ENCODE measurements around the gene SLC6A3. TPM values are rescaled to one million over a fixed set of nuclear protein-coding genes. Genes with fewer than 3 reads are reported as not detected.

Gene SLC6A3
- total and polyA plus RNA-seq, 5 donors from 2014 or later = 0.27 TPM; not detected in 4

DNA sequence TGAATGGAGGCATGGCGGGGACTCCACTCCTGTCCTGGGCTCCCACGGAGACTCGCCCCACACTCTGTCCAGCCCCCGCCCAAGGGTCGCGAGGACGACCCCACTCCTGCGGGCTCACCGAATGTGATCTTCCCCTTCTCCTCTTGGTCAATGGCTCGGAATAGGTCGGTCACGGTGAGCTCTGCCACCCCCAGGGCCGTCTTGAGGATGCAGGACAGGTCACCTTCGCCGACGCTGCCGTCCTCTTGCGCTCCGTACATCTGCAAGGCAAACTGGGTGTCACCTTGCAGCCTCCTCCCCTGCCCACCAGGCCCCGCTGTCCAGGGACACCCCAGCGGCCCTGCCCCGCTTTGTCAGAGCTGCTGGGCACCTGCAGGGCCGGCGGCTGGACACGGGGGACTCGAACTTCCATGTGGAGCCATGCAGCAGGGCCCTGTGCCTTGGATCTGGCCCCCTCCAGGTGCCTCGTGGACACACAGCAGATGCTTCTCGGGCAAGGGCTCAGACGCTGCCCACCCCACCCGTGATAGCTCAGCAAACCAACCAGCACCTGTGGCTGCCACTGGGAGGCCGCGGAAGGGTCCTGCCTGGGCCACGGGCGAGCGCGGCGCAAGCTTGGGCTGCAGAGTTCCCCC lies 21.5 kb upstream of the SLC6A3 start:
- no peak overlapping the region for H3K27ac ChIP-seq (ENCODE audit: insufficient read depth, low read length, poor library complexity, severe bottlenecking)
- Mint-ChIP-seq H3K36me3 (peaks cover 11% of the 10 kb centered on the region), H3K4me3 (no peak overlapping the region), H3K9me3 (peaks cover 0 to 3% (median 0%) of the 10 kb centered on the region in 7 donors), H3K27ac (no peak overlapping the region), H3K27me3 (no peaks in the 10 kb centered on the region), H3K4me1 (no peaks in the 10 kb centered on the region)
- H3K4me3 ChIP-seq (ENCODE audit: low read depth, low read length) = no peak overlapping the region
- DNase-seq (no peak), ATAC-seq (ENCODE audit: low read depth in 2 of 2) (no peak)
- no peaks in the 10 kb centered on the region for H3K27me3 ChIP-seq (ENCODE audit: control insufficient read depth, insufficient read depth, low read length)
- H3K9me3 ChIP-seq (ENCODE audit: control insufficient read depth in 2 of 2, low read length in 2 of 2) = no peaks in the 10 kb centered on the region
- peaks cover 20% of the 10 kb centered on the region for H3K36me3 ChIP-seq (ENCODE audit: control insufficient read depth, insufficient read depth, low read length)
- no peaks in the 10 kb centered on the region for H3K4me1 ChIP-seq (ENCODE audit: control insufficient read depth, insufficient read depth, low read length, poor library complexity, severe bottlenecking)

DNA sequence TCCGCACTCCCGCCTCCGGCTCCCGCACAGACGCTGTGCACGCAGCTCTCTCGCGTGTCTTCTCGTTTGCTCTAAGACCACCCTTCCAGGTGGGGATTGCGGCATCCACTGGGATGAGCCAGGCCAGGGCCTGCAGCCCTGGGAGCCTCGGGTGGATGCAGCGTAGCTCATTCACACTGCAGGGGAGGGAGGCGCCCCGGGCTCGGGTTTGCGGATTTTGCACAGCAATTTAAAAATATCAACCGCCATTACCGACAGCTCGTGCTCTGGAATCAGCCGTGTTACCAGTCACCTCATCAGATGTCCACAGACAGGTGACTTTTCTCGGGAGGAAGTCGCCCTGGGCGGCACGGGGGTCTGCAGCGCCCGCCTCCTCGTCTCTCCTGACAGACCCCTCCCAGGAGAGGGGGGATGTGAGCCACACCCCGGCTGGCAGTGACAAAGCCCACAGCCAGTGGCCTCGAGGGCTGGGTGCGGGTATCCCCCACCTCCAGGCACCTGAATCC lies 20.8 kb upstream of the SLC6A3 start:
- DNase-seq (no peak), ATAC-seq (ENCODE audit: low read depth in 2 of 2) (no peak)
- Mint-ChIP-seq H3K4me1 (no peaks in the 10 kb centered on the region), H3K36me3 (peaks cover 13% of the 10 kb centered on the region), H3K27ac (peak overlapping the region in 1 of 3 donors; percentile 82), H3K27me3 (no peaks in the 10 kb centered on the region), H3K4me3 (no peak overlapping the region), H3K9me3 (peaks cover 0 to 3% (median 0%) of the 10 kb centered on the region in 7 donors)
- Histone ChIP-seq H3K4me3 (ENCODE audit: low read depth, low read length) (no peak overlapping the region), H3K36me3 (ENCODE audit: control insufficient read depth, insufficient read depth, low read length) (peaks cover 27% of the 10 kb centered on the region), H3K4me1 (ENCODE audit: control insufficient read depth, insufficient read depth, low read length, poor library complexity, severe bottlenecking) (no peaks in the 10 kb centered on the region), H3K27me3 (ENCODE audit: control insufficient read depth, insufficient read depth, low read length) (no peaks in the 10 kb centered on the region), H3K9me3 (ENCODE audit: control insufficient read depth in 2 of 2, low read length in 2 of 2) (no peaks in the 10 kb centered on the region), H3K27ac (ENCODE audit: insufficient read depth, low read length, poor library complexity, severe bottlenecking) (no peak overlapping the region)

DNA sequence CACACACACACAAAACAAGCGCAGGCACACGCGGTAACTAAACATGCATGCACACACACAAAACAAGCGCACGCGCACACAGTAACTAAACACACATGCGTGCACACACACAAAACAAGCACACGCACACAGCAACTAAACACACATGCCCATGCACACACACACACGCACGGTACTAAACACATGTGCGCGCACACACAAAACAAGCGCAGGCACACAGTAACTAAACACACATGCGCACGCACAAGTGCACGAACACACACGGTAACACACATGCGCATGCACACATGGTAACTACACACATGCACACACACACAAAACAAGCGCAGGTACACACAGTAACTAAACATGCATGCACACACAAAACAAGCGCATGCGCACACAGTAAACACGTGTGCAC lies 19.9 kb upstream of the SLC6A3 start:
- no peaks in the 10 kb centered on the region for H3K27me3 Mint-ChIP-seq
- ATAC-seq (ENCODE audit: low read depth in 2 of 2) = no peak
- H3K4me1 Mint-ChIP-seq = no peaks in the 10 kb centered on the region
- peaks cover 30% of the 10 kb centered on the region for H3K36me3 ChIP-seq (ENCODE audit: control insufficient read depth, insufficient read depth, low read length)
- no peaks in the 10 kb centered on the region for H3K27me3 ChIP-seq (ENCODE audit: control insufficient read depth, insufficient read depth, low read length)
- H3K4me1 ChIP-seq (ENCODE audit: control insufficient read depth, insufficient read depth, low read length, poor library complexity, severe bottlenecking) = no peaks in the 10 kb centered on the region
- peaks cover 18% of the 10 kb centered on the region for H3K36me3 Mint-ChIP-seq
- no peak overlapping the region for H3K4me3 Mint-ChIP-seq
- DNase-seq = no peak
- H3K9me3 ChIP-seq (ENCODE audit: control insufficient read depth in 2 of 2, low read length in 2 of 2) = no peaks in the 10 kb centered on the region
- H3K27ac ChIP-seq (ENCODE audit: insufficient read depth, low read length, poor library complexity, severe bottlenecking) = no peak overlapping the region
- no peak overlapping the region for H3K4me3 ChIP-seq (ENCODE audit: low read depth, low read length)
- H3K27ac Mint-ChIP-seq = no peak overlapping the region
- peaks cover 0 to 3% (median 0%) of the 10 kb centered on the region in 7 donors for H3K9me3 Mint-ChIP-seq

DNA sequence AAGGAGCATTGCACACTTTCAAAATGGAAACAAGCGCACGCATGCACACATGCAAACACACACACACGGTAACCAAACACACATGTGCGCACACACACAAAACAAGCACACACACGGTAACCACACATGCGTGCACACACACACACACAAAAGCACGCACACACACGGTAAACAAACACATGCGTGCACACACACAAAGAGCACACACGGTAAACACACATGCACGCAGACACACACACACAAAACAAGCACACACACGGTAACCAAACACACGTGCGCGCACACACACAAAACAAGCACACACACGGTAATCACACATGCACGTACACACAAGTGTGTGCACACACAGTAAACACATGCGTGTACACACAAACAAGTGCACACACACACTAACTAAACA lies 19.3 kb upstream of the SLC6A3 start:
- no peaks in the 10 kb centered on the region for H3K4me1 Mint-ChIP-seq
- H3K27ac Mint-ChIP-seq = no peak overlapping the region
- H3K36me3 Mint-ChIP-seq = peaks cover 18% of the 10 kb centered on the region
- H3K4me3 Mint-ChIP-seq = no peak overlapping the region
- no peak overlapping the region for H3K27ac ChIP-seq (ENCODE audit: insufficient read depth, low read length, poor library complexity, severe bottlenecking)
- no peaks in the 10 kb centered on the region for H3K27me3 Mint-ChIP-seq
- H3K4me3 ChIP-seq (ENCODE audit: low read depth, low read length) = no peak overlapping the region
- H3K9me3 ChIP-seq (ENCODE audit: control insufficient read depth in 2 of 2, low read length in 2 of 2) = no peaks in the 10 kb centered on the region
- peaks cover 0 to 3% (median 0%) of the 10 kb centered on the region in 7 donors for H3K9me3 Mint-ChIP-seq
- peaks cover 30% of the 10 kb centered on the region for H3K36me3 ChIP-seq (ENCODE audit: control insufficient read depth, insufficient read depth, low read length)
- no peaks in the 10 kb centered on the region for H3K4me1 ChIP-seq (ENCODE audit: control insufficient read depth, insufficient read depth, low read length, poor library complexity, severe bottlenecking)
- no peak for DNase-seq
- no peaks in the 10 kb centered on the region for H3K27me3 ChIP-seq (ENCODE audit: control insufficient read depth, insufficient read depth, low read length)
- ATAC-seq (ENCODE audit: low read depth in 2 of 2) = no peak

DNA sequence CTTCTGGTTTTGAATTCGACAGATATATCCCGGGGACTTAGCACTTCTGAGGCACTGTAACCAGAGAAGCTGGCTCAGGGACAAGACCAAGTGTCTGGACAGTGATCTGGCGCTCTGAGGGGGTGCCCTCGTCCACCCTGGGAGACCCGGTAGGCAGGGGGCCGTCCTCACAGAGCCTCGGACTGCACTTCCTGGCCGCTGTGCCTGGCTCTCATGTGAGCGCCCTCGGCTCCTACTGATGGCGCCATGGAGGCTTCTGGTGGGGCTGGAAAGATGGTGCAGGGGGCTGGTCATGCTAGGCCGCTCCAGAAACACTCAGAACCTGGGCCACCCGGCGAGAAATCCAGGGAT lies 18.8 kb upstream of the SLC6A3 start:
- DNase-seq (no peak), ATAC-seq (ENCODE audit: low read depth in 2 of 2) (no peak)
- peaks cover 0 to 3% (median 0%) of the 10 kb centered on the region in 7 donors for H3K9me3 Mint-ChIP-seq
- H3K27me3 ChIP-seq (ENCODE audit: control insufficient read depth, insufficient read depth, low read length) = no peaks in the 10 kb centered on the region
- H3K36me3 ChIP-seq (ENCODE audit: control insufficient read depth, insufficient read depth, low read length) = peaks cover 30% of the 10 kb centered on the region
- H3K27ac Mint-ChIP-seq = no peak overlapping the region
- H3K27me3 Mint-ChIP-seq = no peaks in the 10 kb centered on the region
- H3K9me3 ChIP-seq (ENCODE audit: control insufficient read depth in 2 of 2, low read length in 2 of 2) = no peaks in the 10 kb centered on the region
- H3K27ac ChIP-seq (ENCODE audit: insufficient read depth, low read length, poor library complexity, severe bottlenecking) = no peak overlapping the region
- H3K36me3 Mint-ChIP-seq = peaks cover 18% of the 10 kb centered on the region
- H3K4me1 ChIP-seq (ENCODE audit: control insufficient read depth, insufficient read depth, low read length, poor library complexity, severe bottlenecking) = no peaks in the 10 kb centered on the region
- no peak overlapping the region for H3K4me3 ChIP-seq (ENCODE audit: low read depth, low read length)
- no peaks in the 10 kb centered on the region for H3K4me1 Mint-ChIP-seq
- no peak overlapping the region for H3K4me3 Mint-ChIP-seq

DNA sequence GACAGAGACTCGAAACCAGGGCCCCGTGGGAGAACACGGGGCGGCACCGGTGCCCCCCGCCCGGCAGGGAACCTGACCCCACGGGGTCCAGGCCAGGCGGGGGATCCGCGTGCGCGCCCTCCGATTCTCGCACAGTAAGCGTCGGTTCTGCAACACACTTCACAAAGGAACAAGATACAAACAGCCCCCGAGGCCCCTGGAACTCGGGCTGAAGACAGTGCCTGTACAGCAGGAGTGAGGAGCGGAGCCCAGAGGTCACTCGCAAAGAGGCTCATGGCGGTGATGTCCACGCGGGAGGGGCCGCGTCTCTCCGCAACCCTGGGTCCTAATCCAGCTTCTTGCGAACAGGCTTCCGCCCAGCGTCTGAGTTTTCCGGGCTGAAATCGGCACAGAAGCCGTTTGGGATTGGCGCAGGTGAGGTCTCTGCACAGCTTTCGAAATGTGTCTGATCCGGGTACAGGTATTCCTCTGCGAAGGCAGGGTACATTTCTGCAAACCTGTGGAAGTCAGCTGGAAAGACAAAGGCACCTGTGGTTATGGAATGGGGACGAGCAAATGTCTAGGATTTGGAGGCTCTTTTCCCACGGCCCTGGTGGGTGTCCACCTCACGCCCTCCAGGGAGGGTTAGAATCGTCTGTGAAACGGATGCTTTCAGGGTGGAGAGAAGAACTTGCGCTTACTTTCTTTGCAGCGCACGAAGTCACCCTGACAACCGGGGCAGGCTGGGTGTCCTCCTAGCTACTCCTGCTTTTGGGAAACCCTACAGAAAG lies 18.3 kb upstream of the SLC6A3 start:
- Mint-ChIP-seq H3K27me3 (no peaks in the 10 kb centered on the region), H3K27ac (no peak overlapping the region), H3K4me3 (no peak overlapping the region), H3K9me3 (peaks cover 0 to 3% (median 0%) of the 10 kb centered on the region in 7 donors), H3K36me3 (peaks cover 18% of the 10 kb centered on the region), H3K4me1 (peaks cover 0 to under 1% (median 0%) of the 10 kb centered on the region in 4 donors)
- H3K9me3 ChIP-seq (ENCODE audit: control insufficient read depth in 2 of 2, low read length in 2 of 2) = no peaks in the 10 kb centered on the region
- DNase-seq (no peak), ATAC-seq (ENCODE audit: low read depth in 2 of 2) (no peak)
- no peak overlapping the region for H3K27ac ChIP-seq (ENCODE audit: insufficient read depth, low read length, poor library complexity, severe bottlenecking)
- H3K4me3 ChIP-seq (ENCODE audit: low read depth, low read length) = no peak overlapping the region
- H3K4me1 ChIP-seq (ENCODE audit: control insufficient read depth, insufficient read depth, low read length, poor library complexity, severe bottlenecking) = no peaks in the 10 kb centered on the region
- H3K27me3 ChIP-seq (ENCODE audit: control insufficient read depth, insufficient read depth, low read length) = no peaks in the 10 kb centered on the region
- H3K36me3 ChIP-seq (ENCODE audit: control insufficient read depth, insufficient read depth, low read length) = peaks cover 30% of the 10 kb centered on the region

DNA sequence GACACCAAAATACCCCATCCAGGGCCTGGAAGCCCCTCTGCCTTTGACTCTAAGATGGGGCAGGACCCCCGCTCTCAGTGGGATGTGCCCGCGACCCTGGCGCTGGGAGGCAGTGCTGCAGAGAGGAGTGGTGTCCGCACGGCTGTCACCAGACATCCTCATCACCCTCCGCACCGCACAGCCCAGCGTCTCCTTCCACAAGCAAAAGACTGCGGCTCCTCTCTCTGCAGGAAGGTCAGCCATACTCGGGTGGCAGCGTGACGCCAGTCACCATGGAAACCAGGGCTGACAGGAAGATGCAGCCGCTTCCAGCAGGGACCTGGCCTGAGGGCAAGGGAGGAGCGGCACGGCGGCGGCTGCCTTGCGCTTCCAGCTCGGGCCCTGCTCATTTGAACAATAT lies 17.1 kb upstream of the SLC6A3 start:
- Mint-ChIP-seq H3K36me3 (peaks cover 14% of the 10 kb centered on the region), H3K27ac (no peak overlapping the region), H3K4me3 (no peak overlapping the region), H3K4me1 (peaks cover 0 to 3% (median 0%) of the 10 kb centered on the region in 4 donors), H3K27me3 (no peaks in the 10 kb centered on the region), H3K9me3 (peaks cover 0 to 3% (median 0%) of the 10 kb centered on the region in 7 donors)
- H3K4me1 ChIP-seq (ENCODE audit: control insufficient read depth, insufficient read depth, low read length, poor library complexity, severe bottlenecking) = no peaks in the 10 kb centered on the region
- DNase-seq = no peak
- no peaks in the 10 kb centered on the region for H3K9me3 ChIP-seq (ENCODE audit: control insufficient read depth in 2 of 2, low read length in 2 of 2)
- no peak overlapping the region for H3K4me3 ChIP-seq (ENCODE audit: low read depth, low read length)
- no peak overlapping the region for H3K27ac ChIP-seq (ENCODE audit: insufficient read depth, low read length, poor library complexity, severe bottlenecking)
- H3K27me3 ChIP-seq (ENCODE audit: control insufficient read depth, insufficient read depth, low read length) = no peaks in the 10 kb centered on the region
- no peak for ATAC-seq (ENCODE audit: low read depth in 2 of 2)
- H3K36me3 ChIP-seq (ENCODE audit: control insufficient read depth, insufficient read depth, low read length) = peaks cover 30% of the 10 kb centered on the region

Measured in CD4-positive, CD25-positive, alpha-beta regulatory T cell (primary cell).